ENCODE data around the gene IWS1. TPM values are rescaled to one million over a fixed set of nuclear protein-coding genes. Genes with fewer than 3 reads are reported as not detected.
"Not testable (repeated sequence)": the region's sequence is repeated elsewhere in the genome, so short reads cannot be mapped to it uniquely, and the experiment has no call there.

The IWS1 gene
- total RNA-seq, 6 experiments from 2014 or later = 34.7 to 44.6 (median 38.3) TPM

GRCh38 chr2:127546797-127547196 is 20.5 kb upstream of the IWS1 start:
- Mint-ChIP-seq H3K4me1 (ENCODE audit: low read depth) (no peaks in the 10 kb centered on the region), H3K27me3 (ENCODE audit: insufficient read depth) (peaks cover 26% of the 10 kb centered on the region), H3K27ac (no peak overlapping the region), H3K36me3 (ENCODE audit: low read depth) (no peaks in the 10 kb centered on the region), H3K4me3 (no peak overlapping the region), H3K9me3 (no peaks in the 10 kb centered on the region; the same call in 1 of the 2 replicates)
- TF ChIP-seq CTCF (IDR thresholded peaks at IDR 0.05) = no peak
- no peak for DNase-seq

- Mint-ChIP-seq H3K27ac (no peak overlapping the region), H3K4me3 (no peak overlapping the region), H3K9me3 (no peaks in the 10 kb centered on the region; the same call in 1 of the 2 replicates), H3K36me3 (ENCODE audit: low read depth) (no peaks in the 10 kb centered on the region), H3K27me3 (ENCODE audit: insufficient read depth) (peaks cover 31% of the 10 kb centered on the region), H3K4me1 (ENCODE audit: low read depth) (no peaks in the 10 kb centered on the region)
- TF ChIP-seq CTCF (IDR thresholded peaks at IDR 0.05) = no peak
- no peak for DNase-seq
Observed at GRCh38 chr2:127545796-127546195, 19.5 kb upstream of the IWS1 start.

GRCh38 chr2:127545189-127545588 is 18.9 kb upstream of the IWS1 start:
- DNase-seq = no peak
- no peak overlapping the region for H3K27ac Mint-ChIP-seq
- H3K36me3 Mint-ChIP-seq (ENCODE audit: low read depth) = no peaks in the 10 kb centered on the region
- peaks cover 34% of the 10 kb centered on the region for H3K27me3 Mint-ChIP-seq (ENCODE audit: insufficient read depth)
- no peak for TF ChIP-seq CTCF (IDR thresholded peaks at IDR 0.05)
- H3K4me1 Mint-ChIP-seq (ENCODE audit: low read depth) = no peaks in the 10 kb centered on the region
- no peak overlapping the region for H3K4me3 Mint-ChIP-seq
- no peaks in the 10 kb centered on the region; the same call in 1 of the 2 replicates for H3K9me3 Mint-ChIP-seq

GRCh38 chr2:127543013-127543501 is 16.8 kb upstream of the IWS1 start:
- not testable (repeated sequence) for H3K27ac Mint-ChIP-seq; H3K4me1 Mint-ChIP-seq (ENCODE audit: low read depth); H3K4me3 Mint-ChIP-seq; DNase-seq; H3K9me3 Mint-ChIP-seq; H3K36me3 Mint-ChIP-seq (ENCODE audit: low read depth)
- peaks cover 37% of the 10 kb centered on the region for H3K27me3 Mint-ChIP-seq (ENCODE audit: insufficient read depth)

- no peak overlapping the region for H3K27ac Mint-ChIP-seq
- TF ChIP-seq CTCF (IDR thresholded peaks at IDR 0.05) = no peak
- no peak overlapping the region for H3K4me3 Mint-ChIP-seq
- no peaks in the 10 kb centered on the region for H3K4me1 Mint-ChIP-seq (ENCODE audit: low read depth)
- peaks cover 41% of the 10 kb centered on the region for H3K27me3 Mint-ChIP-seq (ENCODE audit: insufficient read depth)
- H3K36me3 Mint-ChIP-seq (ENCODE audit: low read depth) = no peaks in the 10 kb centered on the region
- no peaks in the 10 kb centered on the region; the same call in 1 of the 2 replicates for H3K9me3 Mint-ChIP-seq
- DNase-seq = no peak
Observed at GRCh38 chr2:127542231-127542630, 15.9 kb upstream of the IWS1 start.

GRCh38 chr2:127541809-127542208 is 15.5 kb upstream of the IWS1 start:
- no peak for TF ChIP-seq CTCF (IDR thresholded peaks at IDR 0.05)
- Mint-ChIP-seq H3K4me3 (no peak overlapping the region), H3K9me3 (no peaks in the 10 kb centered on the region; the same call in 1 of the 2 replicates), H3K36me3 (ENCODE audit: low read depth) (no peaks in the 10 kb centered on the region), H3K27ac (no peak overlapping the region), H3K27me3 (ENCODE audit: insufficient read depth) (peaks cover 41% of the 10 kb centered on the region), H3K4me1 (ENCODE audit: low read depth) (no peaks in the 10 kb centered on the region)
- DNase-seq = no peak
